Uterus (tissue), 4 donors: ENCODE results near the gene BICDL1. TPM values are rescaled to one million over a fixed set of nuclear protein-coding genes. Genes with fewer than 3 reads are reported as not detected.

Source experiments
- DNase-seq, 2 donors: peaks; one replicate each; pipeline ENCODE4 v3.0.0-alpha.2; 2019 to 2020
- H3K27ac ChIP-seq, 2 donors: fragments of 200-600 bp; sonication (generic); 1 replicate in 1 of 2; 2 replicates in 1 of 2; pipeline ENCODE4 v1.5.1; 2016 to 2018
- H3K27me3 ChIP-seq, 2 donors: fragments of 200-600 bp; sonication (generic); one replicate each; pipeline ENCODE4 v1.5.1; 2018 to 2019; ENCODE audit warnings: control low read depth in 1 of 2
- H3K36me3 ChIP-seq, 2 donors: fragments of 200-600 bp; sonication (generic); one replicate each; pipeline ENCODE4 v1.5.1; 2019; ENCODE audit warnings: control low read depth in 1 of 2
- H3K4me1 ChIP-seq, 2 donors: fragments of 200-600 bp; sonication (generic); one replicate each; pipeline ENCODE4 v1.5.1; 2018 to 2019; ENCODE audit warnings: control low read depth in 1 of 2
- H3K4me3 ChIP-seq, 2 donors: fragments of 200-600 bp; sonication (generic); 1 replicate in 1 of 2; 2 replicates in 1 of 2; pipeline ENCODE4 v1.5.1; 2018 to 2019; ENCODE audit warnings: mild to moderate bottlenecking in 1 of 2
- H3K9me3 ChIP-seq, 2 donors: fragments of 200-600 bp; sonication (generic); one replicate each; pipeline ENCODE4 v1.5.1; 2019; ENCODE audit warnings: control low read depth in 1 of 2
- CTCF ChIP-seq, 4 experiments: fragments of 200-600 bp in 2 of 4; fragments of 450-650 bp in 2 of 4; sonication (generic) in 2 of 4; IDR thresholded peaks; one replicate each; pipeline ENCODE4 v1.5.1; 2016 to 2019; ENCODE audit warnings: antibody characterized with exemption in 4 of 4, mild to moderate bottlenecking in 2 of 4, moderate library complexity in 1 of 4
- POLR2A ChIP-seq, 2 donors: fragments of 450-650 bp; IDR thresholded peaks; one replicate each; pipeline ENCODE4 v1.6.1; 2016; ENCODE audit warnings: antibody characterized with exemption in 2 of 2, mild to moderate bottlenecking in 1 of 2, moderate library complexity in 1 of 2
- intact Hi-C: fragments of 100-400 bp; cut with DNase I; formaldehyde crosslinking; loops from one replicate; pipeline ENCODE4 v1.15.1; 2023; ENCODE audit warnings: low total_unique reads
- total RNA-seq, 4 donors: library from RNA; depleted of rRNA in 3 of 4; stranded (reverse); fragments of >200 nt in 3 of 4; gene quantifications; one replicate each; pipeline versions ENCODE4 v1.1.0 to v1.2.4, GENCODE V29; 2014 to 2023
- donor health status: DM: yes; HTN: yes; CAD: no.

The BICDL1 gene
- total RNA-seq, 4 donors from 2014 or later, result 1.8 to 2.2 TPM; not detected in 2

DNA sequence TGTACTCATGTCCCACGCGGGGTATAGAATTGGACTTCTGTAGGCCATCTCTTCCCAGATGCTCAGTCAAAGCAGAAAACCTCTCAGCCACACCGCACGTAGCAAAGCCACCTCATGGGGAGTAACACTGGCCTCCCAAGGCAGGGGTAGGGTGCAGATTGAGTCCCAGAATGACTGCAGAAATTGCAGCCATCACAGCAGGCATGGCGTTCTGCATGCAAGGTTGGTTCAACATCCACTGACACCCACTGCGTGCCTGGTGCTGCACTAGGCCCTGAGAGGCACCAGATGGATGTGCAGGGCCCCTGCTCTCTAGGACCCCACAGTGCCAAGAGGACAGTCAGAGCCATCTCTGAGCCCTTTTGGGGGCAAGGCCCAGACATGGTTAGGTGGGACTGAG is 87.6 kb downstream of the BICDL1 start:
- intact Hi-C loops, result no loop called here
- no peak overlapping the region for H3K27ac ChIP-seq
- no peaks in the 10 kb centered on the region for H3K4me1 ChIP-seq
- DNase-seq, result no peak
- no peak overlapping the region for H3K4me3 ChIP-seq
- no peak for TF ChIP-seq POLR2A (IDR thresholded peaks at IDR 0.05)
- no peak for TF ChIP-seq CTCF (IDR thresholded peaks at IDR 0.05)
- no peaks in the 10 kb centered on the region for H3K36me3 ChIP-seq
- no peaks in the 10 kb centered on the region for H3K9me3 ChIP-seq
- H3K27me3 ChIP-seq, result no peaks in the 10 kb centered on the region

- TF ChIP-seq POLR2A (IDR thresholded peaks at IDR 0.05) (no peak), CTCF (IDR thresholded peaks at IDR 0.05) (no peak)
- Histone ChIP-seq H3K27ac (no peak overlapping the region), H3K27me3 (no peaks in the 10 kb centered on the region), H3K9me3 (no peaks in the 10 kb centered on the region), H3K36me3 (no peaks in the 10 kb centered on the region), H3K4me3 (no peak overlapping the region), H3K4me1 (no peaks in the 10 kb centered on the region)
- intact Hi-C loops, result no loop called here
- DNase-seq, result no peak
Observed at GRCh38 chr12:120077260-120077659, 88.2 kb downstream of the BICDL1 start.

DNA sequence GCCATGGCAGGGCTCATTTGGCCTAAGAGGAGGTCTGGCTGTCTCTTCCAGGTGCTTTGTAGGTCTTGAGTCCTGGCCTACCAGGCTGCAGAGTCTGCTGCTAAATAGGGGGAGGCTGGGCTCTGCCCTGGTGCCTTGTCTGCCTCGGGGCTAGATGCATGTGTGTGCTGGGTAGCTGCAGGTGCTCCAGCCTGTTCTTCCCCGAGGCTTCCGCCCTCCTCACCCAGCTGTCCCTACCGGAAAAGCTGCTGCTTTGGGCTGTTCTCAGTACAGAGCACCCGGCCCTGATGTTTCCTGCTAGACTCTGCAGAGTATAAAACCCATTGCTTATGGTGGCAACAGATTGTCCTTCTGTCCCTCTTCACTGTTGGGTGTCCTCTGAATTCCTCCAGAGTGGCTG is 89.8 kb downstream of the BICDL1 start:
- H3K4me3 ChIP-seq, result no peak overlapping the region
- H3K9me3 ChIP-seq, result no peaks in the 10 kb centered on the region
- H3K4me1 ChIP-seq, result no peaks in the 10 kb centered on the region
- H3K27ac ChIP-seq, result no peak overlapping the region
- no peak for TF ChIP-seq CTCF (IDR thresholded peaks at IDR 0.05)
- TF ChIP-seq POLR2A (IDR thresholded peaks at IDR 0.05), result no peak
- DNase-seq, result no peak
- intact Hi-C loops, result no loop called here
- no peaks in the 10 kb centered on the region for H3K27me3 ChIP-seq
- no peaks in the 10 kb centered on the region for H3K36me3 ChIP-seq

DNA sequence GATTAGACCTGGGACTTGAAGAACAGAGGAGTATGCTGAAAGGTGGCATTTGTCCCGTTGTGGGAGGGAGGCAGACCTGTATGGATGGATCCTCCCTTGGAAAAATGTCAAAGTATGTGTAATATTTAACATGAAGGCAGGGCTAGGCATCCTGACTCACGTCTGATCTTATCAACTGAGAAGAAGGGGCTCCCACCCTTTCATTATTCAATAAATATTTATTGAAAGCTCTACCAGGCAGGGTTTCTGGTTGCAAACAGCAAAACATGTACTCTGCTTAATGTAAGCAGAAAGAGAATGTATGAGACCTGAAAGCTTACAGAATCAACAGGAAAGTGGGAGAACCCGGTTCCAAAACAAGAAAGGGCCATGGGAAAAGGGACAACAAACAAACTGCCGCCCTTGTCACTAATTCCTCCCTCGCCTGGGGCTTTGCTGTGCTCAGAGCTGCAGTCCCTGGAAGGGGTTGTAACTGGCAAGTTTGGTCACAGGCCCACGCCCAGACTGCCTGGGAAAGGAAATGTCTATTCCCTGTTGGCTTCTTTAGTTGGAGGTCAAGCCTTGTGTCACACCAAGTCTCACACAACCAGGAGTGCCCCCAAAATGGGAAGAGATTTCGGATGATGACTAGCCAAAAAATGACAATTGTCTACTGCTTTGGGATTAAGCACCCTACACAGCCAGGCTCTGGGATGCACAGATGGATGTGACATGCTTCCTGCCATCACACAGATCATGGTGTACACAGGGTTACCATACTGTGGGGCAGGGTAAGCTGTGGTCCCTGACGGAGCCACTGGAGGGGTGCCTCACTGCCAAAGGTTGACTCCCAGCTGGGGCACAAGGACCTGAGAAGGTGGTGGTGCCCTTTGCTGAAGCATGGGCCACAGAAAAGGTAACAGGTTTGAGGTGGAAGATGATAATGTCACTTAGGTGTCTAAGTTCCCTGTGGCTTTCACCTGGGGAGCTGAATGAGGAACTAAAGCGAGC is 90.7 kb downstream of the BICDL1 start:
- TF ChIP-seq CTCF (IDR thresholded peaks at IDR 0.05), result no peak
- TF ChIP-seq POLR2A (IDR thresholded peaks at IDR 0.05), result no peak
- Histone ChIP-seq H3K27me3 (no peaks in the 10 kb centered on the region), H3K36me3 (no peaks in the 10 kb centered on the region), H3K9me3 (no peaks in the 10 kb centered on the region), H3K4me1 (no peaks in the 10 kb centered on the region), H3K4me3 (no peak overlapping the region), H3K27ac (no peak overlapping the region)
- no peak for DNase-seq
- intact Hi-C loops, result no loop called here

DNA sequence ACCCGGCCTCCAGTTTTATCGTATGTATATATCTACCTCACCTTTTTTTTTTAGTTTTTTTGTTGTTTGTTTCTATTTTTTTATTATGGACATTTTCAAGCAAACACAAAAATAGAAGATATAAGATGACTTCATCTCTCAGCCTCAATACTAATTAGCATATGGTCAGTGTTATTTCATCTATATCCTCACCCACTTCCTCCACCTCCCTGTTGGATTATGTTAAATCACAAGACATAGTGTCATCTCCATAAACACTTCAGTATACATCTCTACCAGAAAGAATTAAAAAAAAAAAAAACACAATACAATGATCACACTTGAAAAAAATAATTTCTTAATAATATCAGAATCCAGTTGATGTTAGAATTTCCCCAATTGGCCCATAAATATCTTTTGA is 92.6 kb downstream of the BICDL1 start:
- intact Hi-C loops, result no loop called here
- no peak overlapping the region for H3K27ac ChIP-seq
- TF ChIP-seq CTCF (IDR thresholded peaks at IDR 0.05) (no peak), POLR2A (IDR thresholded peaks at IDR 0.05) (no peak)
- no peaks in the 10 kb centered on the region for H3K9me3 ChIP-seq
- no peaks in the 10 kb centered on the region for H3K4me1 ChIP-seq
- no peaks in the 10 kb centered on the region for H3K36me3 ChIP-seq
- H3K4me3 ChIP-seq, result no peak overlapping the region
- no peaks in the 10 kb centered on the region for H3K27me3 ChIP-seq
- DNase-seq, result no peak
